A204.1 (cell line): Measurements from ENCODE around the gene GJA4.
"Not testable (repeated sequence)": the region's sequence is repeated elsewhere in the genome, so short reads cannot be mapped to it uniquely, and the experiment has no call there.

Experiments used
- FAIRE-seq: peaks from 2 replicates; lab custom pipeline; 2012; peaks lifted over from hg19 to GRCh38; lab: Jason Lieb, UNC

The GJA4 gene

GRCh38 chr1:34770891-34771504 is 21.8 kb upstream of the GJA4 start:
- FAIRE-seq = no peak

- FAIRE-seq = no peak
Measured at GRCh38 chr1:34771573-34772371, 21.0 kb upstream of the GJA4 start.

GRCh38 chr1:34773114-34773513 is 19.7 kb upstream of the GJA4 start:
- FAIRE-seq = not testable (repeated sequence)

- no peak for FAIRE-seq
Measured at GRCh38 chr1:34774957-34775356, 17.8 kb upstream of the GJA4 start.

GRCh38 chr1:34776911-34777310 is 15.9 kb upstream of the GJA4 start:
- no peak for FAIRE-seq

GRCh38 chr1:34777519-34778321 is 15.1 kb upstream of the GJA4 start:
- no peak for FAIRE-seq

- no peak for FAIRE-seq
Measured at GRCh38 chr1:34778381-34778780, 14.4 kb upstream of the GJA4 start.

GRCh38 chr1:34779005-34779404 is 13.8 kb upstream of the GJA4 start:
- no peak for FAIRE-seq

GRCh38 chr1:34779526-34779925 is 13.3 kb upstream of the GJA4 start:
- FAIRE-seq = no peak

GRCh38 chr1:34779962-34780361 is 12.8 kb upstream of the GJA4 start:
- no peak for FAIRE-seq

GRCh38 chr1:34780528-34780927 is 12.3 kb upstream of the GJA4 start:
- no peak for FAIRE-seq

GRCh38 chr1:34781071-34781843 is 11.5 kb upstream of the GJA4 start, which contains the start of gene GJB3:
GJB3 (plus strand) TSS chr1:34781214; CDS start chr1:34784763, 3,549 bp downstream.
- no peak for FAIRE-seq

- no peak for FAIRE-seq
Measured at GRCh38 chr1:34781844-34782391, 10.9 kb upstream of the GJA4 start.

GRCh38 chr1:34784751-34785221 is 8.0 kb upstream of the GJA4 start:
- FAIRE-seq = no peak

- no peak for FAIRE-seq
Measured at GRCh38 chr1:34785231-34785874, 7.4 kb upstream of the GJA4 start.

GRCh38 chr1:34785875-34786470 is 6.8 kb upstream of the GJA4 start:
- no peak for FAIRE-seq

GRCh38 chr1:34786521-34787325 is 6.1 kb upstream of the GJA4 start:
- no peak for FAIRE-seq

GRCh38 chr1:34787461-34788420 is 5.1 kb upstream of the GJA4 start:
- FAIRE-seq = no peak

- no peak for FAIRE-seq
Measured at GRCh38 chr1:34790985-34791384, 1.8 kb upstream of the GJA4 start.
